ENCODE measurements around the gene TSPAN7.

DNA sequence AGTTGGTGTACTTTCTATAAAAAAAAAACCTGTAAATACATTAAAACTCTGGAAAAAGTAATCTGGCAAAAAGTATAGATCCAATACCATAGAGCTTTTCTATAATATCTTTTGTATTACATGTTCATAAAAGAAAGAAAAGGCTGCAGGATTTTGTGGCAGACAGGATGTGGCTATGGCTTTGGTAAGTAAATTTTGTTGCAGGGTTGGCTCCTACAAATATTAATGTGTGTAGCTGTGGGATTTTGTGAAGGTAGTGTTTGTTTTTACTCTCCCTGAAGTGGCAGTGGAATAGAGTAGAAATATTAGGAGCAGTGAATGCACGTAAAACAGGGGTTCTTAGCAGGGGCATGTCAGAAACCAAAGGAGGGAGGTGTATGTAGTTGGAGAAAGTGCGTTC lies 84.8 kb downstream of the TSPAN7 start:
- TF ChIP-seq, protein P1, sequence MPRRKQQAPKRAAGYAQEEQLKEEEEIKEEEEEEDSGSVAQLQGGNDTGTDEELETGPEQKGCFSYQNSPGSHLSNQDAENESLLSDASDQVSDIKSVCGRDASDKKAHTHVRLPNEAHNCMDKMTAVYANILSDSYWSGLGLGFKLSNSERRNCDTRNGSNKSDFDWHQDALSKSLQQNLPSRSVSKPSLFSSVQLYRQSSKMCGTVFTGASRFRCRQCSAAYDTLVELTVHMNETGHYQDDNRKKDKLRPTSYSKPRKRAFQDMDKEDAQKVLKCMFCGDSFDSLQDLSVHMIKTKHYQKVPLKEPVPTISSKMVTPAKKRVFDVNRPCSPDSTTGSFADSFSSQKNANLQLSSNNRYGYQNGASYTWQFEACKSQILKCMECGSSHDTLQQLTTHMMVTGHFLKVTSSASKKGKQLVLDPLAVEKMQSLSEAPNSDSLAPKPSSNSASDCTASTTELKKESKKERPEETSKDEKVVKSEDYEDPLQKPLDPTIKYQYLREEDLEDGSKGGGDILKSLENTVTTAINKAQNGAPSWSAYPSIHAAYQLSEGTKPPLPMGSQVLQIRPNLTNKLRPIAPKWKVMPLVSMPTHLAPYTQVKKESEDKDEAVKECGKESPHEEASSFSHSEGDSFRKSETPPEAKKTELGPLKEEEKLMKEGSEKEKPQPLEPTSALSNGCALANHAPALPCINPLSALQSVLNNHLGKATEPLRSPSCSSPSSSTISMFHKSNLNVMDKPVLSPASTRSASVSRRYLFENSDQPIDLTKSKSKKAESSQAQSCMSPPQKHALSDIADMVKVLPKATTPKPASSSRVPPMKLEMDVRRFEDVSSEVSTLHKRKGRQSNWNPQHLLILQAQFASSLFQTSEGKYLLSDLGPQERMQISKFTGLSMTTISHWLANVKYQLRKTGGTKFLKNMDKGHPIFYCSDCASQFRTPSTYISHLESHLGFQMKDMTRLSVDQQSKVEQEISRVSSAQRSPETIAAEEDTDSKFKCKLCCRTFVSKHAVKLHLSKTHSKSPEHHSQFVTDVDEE (CRISPR knock-in tag; IDR thresholded peaks at IDR 0.05) = no peak
- TF ChIP-seq ARNTL (CRISPR knock-in tag; IDR thresholded peaks at IDR 0.05; ENCODE audit: borderline replicate concordance, low read depth) (no peak), TCF4 (CRISPR knock-in tag; IDR thresholded peaks at IDR 0.05; ENCODE audit: borderline replicate concordance) (no peak), BACH2 (CRISPR knock-in tag; IDR thresholded peaks at IDR 0.05; ENCODE audit: borderline replicate concordance) (no peak), ZFP30 (CRISPR knock-in tag; IDR thresholded peaks at IDR 0.05) (no peak), ZNF8 (CRISPR knock-in tag; IDR thresholded peaks at IDR 0.05) (no peak), RARB (CRISPR knock-in tag; IDR thresholded peaks at IDR 0.05) (no peak), ZFP3 (CRISPR knock-in tag; IDR thresholded peaks at IDR 0.05) (no peak), ISL1 (CRISPR knock-in tag; IDR thresholded peaks at IDR 0.05) (no peak), ZNF70 (CRISPR knock-in tag; IDR thresholded peaks at IDR 0.05) (no peak), ZC3H10 (CRISPR knock-in tag; IDR thresholded peaks at IDR 0.05) (no peak), CREB5 (CRISPR knock-in tag; IDR thresholded peaks at IDR 0.05; ENCODE audit: low read depth) (no peak)
- TF ChIP-seq, protein P2, sequence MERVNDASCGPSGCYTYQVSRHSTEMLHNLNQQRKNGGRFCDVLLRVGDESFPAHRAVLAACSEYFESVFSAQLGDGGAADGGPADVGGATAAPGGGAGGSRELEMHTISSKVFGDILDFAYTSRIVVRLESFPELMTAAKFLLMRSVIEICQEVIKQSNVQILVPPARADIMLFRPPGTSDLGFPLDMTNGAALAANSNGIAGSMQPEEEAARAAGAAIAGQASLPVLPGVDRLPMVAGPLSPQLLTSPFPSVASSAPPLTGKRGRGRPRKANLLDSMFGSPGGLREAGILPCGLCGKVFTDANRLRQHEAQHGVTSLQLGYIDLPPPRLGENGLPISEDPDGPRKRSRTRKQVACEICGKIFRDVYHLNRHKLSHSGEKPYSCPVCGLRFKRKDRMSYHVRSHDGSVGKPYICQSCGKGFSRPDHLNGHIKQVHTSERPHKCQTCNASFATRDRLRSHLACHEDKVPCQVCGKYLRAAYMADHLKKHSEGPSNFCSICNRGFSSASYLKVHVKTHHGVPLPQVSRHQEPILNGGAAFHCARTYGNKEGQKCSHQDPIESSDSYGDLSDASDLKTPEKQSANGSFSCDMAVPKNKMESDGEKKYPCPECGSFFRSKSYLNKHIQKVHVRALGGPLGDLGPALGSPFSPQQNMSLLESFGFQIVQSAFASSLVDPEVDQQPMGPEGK (CRISPR knock-in tag; IDR thresholded peaks at IDR 0.05; ENCODE audit: borderline replicate concordance) = no peak

Data from SK-N-SH treated with all-trans-retinoic acid at 6 μM for 48 hours (cell line).